ENCODE measurements around the gene FHIT. TPM values are rescaled to one million over a fixed set of nuclear protein-coding genes. Genes with fewer than 3 reads are reported as not detected.

Gene FHIT
- total and polyA plus RNA-seq, 2 of the 4 experiments (the other 2 are of a cell fraction), result 0.07 TPM; not detected in 1

GRCh38 chr3:60000311-60001105, 1250.7 kb downstream of the FHIT start:
- no peak overlapping the region for H2BK5ac ChIP-seq (ENCODE audit: low read depth, low read length, poor library complexity, severe bottlenecking)
- no peak overlapping the region for H4K5ac ChIP-seq (ENCODE audit: low read depth, low read length)
- TF ChIP-seq ELK1 (IDR thresholded peaks at IDR 0.05; ENCODE audit: borderline replicate concordance, low read depth, low read length), result no peak
- TF ChIP-seq MAZ (IDR thresholded peaks at IDR 0.05; ENCODE audit: borderline replicate concordance, low read depth, low read length), result no peak
- TF ChIP-seq RFX5 (IDR thresholded peaks at IDR 0.05; ENCODE audit: low read depth, low read length), result no peak
- no peak overlapping the region for H2BK120ac ChIP-seq (ENCODE audit: low read depth, low read length)
- H3K79me1 ChIP-seq (ENCODE audit: low read depth in 1 of 2, low read length in 2 of 2), result no peaks in the 10 kb centered on the region
- WGBS, 2 experiments (ENCODE audit: extremely low coverage in 2 of 2, insufficient read length in 1 of 2), result 100% methylated on average over 2 of the region's 6 CpGs; no CpG with 5 or more reads in 1 of the 2 experiments
- H4K8ac ChIP-seq (ENCODE audit: low read depth in 2 of 2, low read length in 2 of 2), result no peak overlapping the region
- no peaks in the 10 kb centered on the region for H3K9me3 ChIP-seq (ENCODE audit: control insufficient read depth, insufficient read depth, low read length)
- POLR2A ChIA-PET (ENCODE audit: unreplicated experiment), result no interaction called here
- intact Hi-C loops (cut with micrococcal nuclease), result no loop called here
- ATAC-seq (ENCODE audit: low read depth) (no peak), DNase-seq (no peak)
- no peak overlapping the region for H2BK20ac ChIP-seq (ENCODE audit: low read depth, low read length)
- in situ Hi-C loops (cut with MboI; ENCODE audit: low sequenced_read_pairs), result no loop called here
- no peak overlapping the region for H3K18ac ChIP-seq (ENCODE audit: low read depth, low read length)
- no peak overlapping the region for H4K91ac ChIP-seq (ENCODE audit: insufficient read depth, low read depth, low read length)
- no peaks in the 10 kb centered on the region for H3K27me3 ChIP-seq (ENCODE audit: control insufficient read depth, insufficient read depth, low read length)
- no peak overlapping the region for H3K23ac ChIP-seq (ENCODE audit: low read depth, low read length)
- no peaks in the 10 kb centered on the region for H3K9me1 ChIP-seq (ENCODE audit: insufficient read depth, low read length)
- no peak overlapping the region for H2AFZ ChIP-seq (replicated peaks; ENCODE audit: low read length, poor library complexity)
- H2BK15ac ChIP-seq (ENCODE audit: low read depth, low read length), result no peak overlapping the region
- H3K14ac ChIP-seq (replicated peaks; ENCODE audit: low read depth, low read length), result no peak overlapping the region
- H3K4me2 ChIP-seq (ENCODE audit: low read depth, low read length), result no peak overlapping the region
- BruUV-seq (replicated peaks), result no TSS peak
- no peaks in the 10 kb centered on the region for H3K36me3 ChIP-seq (ENCODE audit: control insufficient read depth, insufficient read depth, low read length)
- no peak overlapping the region for H3K4ac ChIP-seq (ENCODE audit: low read depth, low read length)
- no peak overlapping the region for H3K9ac ChIP-seq (ENCODE audit: low read depth, low read length)
- no peak overlapping the region for H3K4me3 ChIP-seq (ENCODE audit: insufficient read depth, low read depth, low read length)
- no peaks in the 10 kb centered on the region for H3K4me1 ChIP-seq (ENCODE audit: control insufficient read depth, insufficient read depth, low read length)
- H2AK9ac ChIP-seq (replicated peaks; ENCODE audit: low read depth, low read length, poor library complexity), result no peak overlapping the region
- no peaks in the 10 kb centered on the region for H4K20me1 ChIP-seq (ENCODE audit: insufficient read depth, low read length)
- CTCF ChIA-PET, result no interaction called here
- no peak overlapping the region for H3K56ac ChIP-seq (ENCODE audit: extremely low read depth, insufficient read depth, low read length)
- H3K27ac ChIP-seq (ENCODE audit: insufficient read depth, low read length), result no peak overlapping the region
- dilution Hi-C loops (cut with HindIII; ENCODE audit: low sequenced_read_pairs, unreplicated experiment), result no loop called here
- no peak overlapping the region for H2AK5ac ChIP-seq (ENCODE audit: low read depth, low read length)
